OCI-LY7 (cell line): ENCODE results near the gene CTCF. TPM values are rescaled to one million over a fixed set of nuclear protein-coding genes. Genes with fewer than 3 reads are reported as not detected.

ENCODE experiments used
- BruUV-seq: library from RNA; stranded (reverse); fragments of 400-500 nt; replicated peaks from 2 replicates; lab custom pipeline; 2021; lab: Mats Ljungman, UMichigan
- CTCF ChIA-PET: fragments of 300-600 bp; sonication (Branson Sonifier 250); formaldehyde crosslinking; loops from one replicate; lab custom pipeline; 2022; ENCODE audit warnings: antibody characterized with exemption; ENCODE audit not compliant: unreplicated experiment; lab: Charles Lee
- POLR2A ChIA-PET: fragments of 300-600 bp; sonication (Branson Sonifier 250); formaldehyde crosslinking; loops from one replicate; lab custom pipeline; 2022; ENCODE audit warnings: antibody characterized with exemption; lab: Charles Lee
- DNase-seq: peaks from one replicate; pipeline ENCODE4 v3.0.0-alpha.2; 2015; ENCODE audit warnings: low spot score
- H2AFZ ChIP-seq: fragments of 200-600 bp; sonication (generic), shearing (Covaris generic); 2 replicates; pipeline ENCODE4 v1.6.1; 2014; ENCODE audit warnings: mild to moderate bottlenecking, antibody characterized with exemption, low read length, moderate library complexity
- H3K27ac ChIP-seq: fragments of 200-600 bp; sonication (generic); 2 replicates; pipeline ENCODE4 v1.5.1; 2014; ENCODE audit warnings: mixed run types, low read depth, mild to moderate bottlenecking, moderate library complexity, low read length, inconsistent platforms; ENCODE audit not compliant: poor library complexity, severe bottlenecking
- H3K36me3 ChIP-seq: fragments of 200-600 bp; sonication (generic); 2 replicates; pipeline ENCODE4 v1.6.1; 2014; ENCODE audit warnings: mild to moderate bottlenecking, antibody characterized with exemption, low read length, moderate library complexity, mixed read lengths; ENCODE audit not compliant: insufficient read depth
- H3K4me1 ChIP-seq: fragments of 200-600 bp; sonication (generic); 2 replicates; pipeline ENCODE4 v1.5.1; 2014; ENCODE audit warnings: mild to moderate bottlenecking, low read length; ENCODE audit not compliant: insufficient read depth, poor library complexity, severe bottlenecking
- H3K4me2 ChIP-seq: fragments of 200-600 bp; sonication (generic); 2 replicates; pipeline ENCODE4 v1.6.1; 2014; ENCODE audit warnings: mild to moderate bottlenecking, low read length
- H3K4me3 ChIP-seq: fragments of 200-600 bp; sonication (generic); 2 replicates; pipeline ENCODE4 v1.5.1; 2014; ENCODE audit warnings: mild to moderate bottlenecking, low read depth, low read length; ENCODE audit not compliant: poor library complexity, severe bottlenecking
- H3K79me2 ChIP-seq: fragments of 200-600 bp; sonication (generic); 2 replicates; pipeline ENCODE4 v1.6.1; 2016; ENCODE audit warnings: low read depth, mild to moderate bottlenecking, low read length, moderate library complexity, mixed read lengths; ENCODE audit not compliant: insufficient read depth
- H3K9me2 ChIP-seq: fragments of 200-600 bp; sonication (generic); 2 replicates; pipeline ENCODE4 v1.6.1; 2016; ENCODE audit warnings: mild to moderate bottlenecking, low read length, mixed read lengths; ENCODE audit not compliant: insufficient read depth
- H3K9me3 ChIP-seq: fragments of 200-600 bp; sonication (generic); 2 replicates; pipeline ENCODE4 v1.6.1; 2014; ENCODE audit warnings: mild to moderate bottlenecking, mixed run types, low read length, mixed read lengths
- H4K20me1 ChIP-seq: fragments of 200-600 bp; sonication (generic); 2 replicates; pipeline ENCODE4 v1.6.1; 2014; ENCODE audit warnings: mild to moderate bottlenecking, antibody characterized with exemption, low read length, moderate library complexity, mixed read lengths; ENCODE audit not compliant: insufficient read depth
- CTCF ChIP-seq: fragments of 200-600 bp; sonication (generic); conservative IDR thresholded peaks from 2 replicates; pipeline ENCODE4 v1.5.1; 2014; ENCODE audit warnings: mild to moderate bottlenecking, antibody characterized with exemption, low read length, moderate library complexity, mixed read lengths
- EZH2phosphoT487 ChIP-seq: fragments of 200-600 bp; sonication (generic); IDR thresholded peaks from 2 replicates; pipeline ENCODE4 v1.6.1; 2018; ENCODE audit warnings: low read depth, borderline replicate concordance, mild to moderate bottlenecking, mixed run types, antibody characterized with exemption, low read length, moderate library complexity, mixed read lengths
- intact Hi-C: fragments of 100-400 bp; cut with micrococcal nuclease; formaldehyde crosslinking; loops from one replicate; pipeline ENCODE4 v1.10.0; 2022; ENCODE audit not compliant: unreplicated experiment
- total RNA-seq, 2 experiments: library from RNA; depleted of rRNA in 1 of 2; stranded (reverse); fragments of >200 nt in 1 of 2; shearing (Covaris generic) in 1 of 2; gene quantifications; 2 replicates each; pipeline ENCODE4 v1.2.3, GENCODE V29; 2014 to 2022

Gene CTCF
- total RNA-seq, 2 experiments from 2014 or later, result 70.6 to 83.5 TPM

DNA sequence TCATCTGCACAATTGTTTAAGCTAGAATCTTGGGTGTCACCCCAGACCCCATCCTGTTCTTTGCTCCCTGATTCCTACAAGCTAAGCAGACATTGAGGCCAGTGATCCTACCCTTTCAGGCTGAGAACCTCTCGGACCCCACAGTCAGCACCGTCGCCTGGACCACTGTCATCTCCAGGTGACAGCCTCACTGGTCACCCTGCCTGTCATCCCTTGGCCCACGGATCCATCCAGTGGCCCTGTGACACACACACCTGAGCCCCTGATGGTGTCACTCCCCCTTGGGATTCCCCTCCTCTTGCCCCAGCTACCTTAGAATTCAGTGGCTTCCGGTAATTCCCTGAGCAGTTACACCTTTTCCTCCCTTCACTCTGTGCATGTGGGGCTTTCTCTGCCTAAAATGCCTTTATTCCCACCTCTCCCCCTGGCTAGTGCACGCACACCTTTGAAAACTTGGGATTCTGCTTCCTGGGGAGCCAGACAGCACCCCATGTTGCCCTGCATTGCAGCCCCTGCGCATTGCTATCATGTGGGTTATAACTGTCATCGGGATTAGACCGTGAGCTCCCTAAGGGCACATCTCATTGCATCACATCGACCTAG, 107.3 kb downstream of the CTCF start:
- Histone ChIP-seq H4K20me1 (no peaks in the 10 kb centered on the region), H3K36me3 (no peaks in the 10 kb centered on the region), H2AFZ (no peak overlapping the region), H3K9me2 (no peaks in the 10 kb centered on the region), H3K9me3 (no peaks in the 10 kb centered on the region), H3K4me1 (peaks cover 38% of the 10 kb centered on the region), H3K4me3 (no peak overlapping the region), H3K27ac (peak overlapping the region; percentile 80), H3K79me2 (no peaks in the 10 kb centered on the region), H3K4me2 (no peak overlapping the region)
- TF ChIP-seq EZH2phosphoT487, result no peak
- TF ChIP-seq CTCF, result no peak
- POLR2A ChIA-PET, result interaction anchor here (0.6 to 0.9 kb wide), 3 partner anchors 138 to 176 kb away, joined by 3 read pairs; no protein-coding TSS in a partner anchor
- no peak for DNase-seq
- no TSS peak for BruUV-seq
- intact Hi-C loops, result loop anchor here (10.0 kb wide), 1 partner anchor 375 kb away; no protein-coding TSS in a partner anchor
- CTCF ChIA-PET, result interaction anchor here (0.5 kb wide), 1 partner anchor 111 kb away, joined by 3 read pairs; no protein-coding TSS in a partner anchor

- Histone ChIP-seq H3K4me2 (no peak overlapping the region), H3K27ac (no peak overlapping the region), H2AFZ (no peak overlapping the region), H3K4me3 (no peak overlapping the region), H4K20me1 (no peaks in the 10 kb centered on the region), H3K4me1 (peaks cover 23% of the 10 kb centered on the region), H3K79me2 (no peaks in the 10 kb centered on the region), H3K36me3 (no peaks in the 10 kb centered on the region), H3K9me2 (no peaks in the 10 kb centered on the region), H3K9me3 (no peaks in the 10 kb centered on the region)
- no peak for DNase-seq
- POLR2A ChIA-PET, result interaction anchor here (0.5 kb wide), 1 partner anchor 34 kb away, joined by 4 read pairs; no protein-coding TSS in a partner anchor
- intact Hi-C loops, result loop anchor here (1.0 to 10.0 kb wide), 3 partner anchors 144 to 372 kb away; no protein-coding TSS in a partner anchor
- TF ChIP-seq EZH2phosphoT487 (no peak), CTCF (no peak)
- CTCF ChIA-PET, result interaction anchor here (0.7 to 1.0 kb wide), 2 partner anchors 152 to 446 kb away, joined by 3 read pairs; no protein-coding TSS in a partner anchor
- BruUV-seq, result no TSS peak
Observed at GRCh38 chr16:67672306-67672705, 110.0 kb downstream of the CTCF start.
